Femur (tissue), 1 donor: ENCODE measurements around the gene SGSM1.
"Not testable (repeated sequence)": the region's sequence is repeated elsewhere in the genome, so short reads cannot be mapped to it uniquely, and the experiment has no call there.

Experiments used
- DNase-seq: peaks from one replicate; pipeline ENCODE4 v3.0.0-alpha.2; 2017

Gene SGSM1

DNA sequence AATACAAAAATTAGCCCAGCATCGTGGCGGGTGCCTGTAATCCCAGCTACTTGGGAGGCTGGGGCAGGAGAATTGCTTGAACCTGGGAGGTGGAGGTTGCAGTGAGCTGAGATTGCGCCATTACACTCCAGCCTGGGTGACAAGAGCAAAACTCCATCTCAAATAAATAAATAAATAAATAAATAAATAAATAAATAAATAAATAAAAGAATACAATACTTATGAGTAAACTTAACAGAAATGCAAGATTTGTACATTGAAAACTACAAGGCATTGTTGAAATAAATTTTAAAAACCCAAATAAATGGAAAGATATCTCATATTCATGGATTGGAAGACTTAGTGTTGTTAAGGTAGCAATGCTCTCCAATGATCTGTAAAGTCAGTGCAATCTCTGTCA lies 101.1 kb downstream of the SGSM1 start:
- DNase-seq, result not testable (repeated sequence)

DNA sequence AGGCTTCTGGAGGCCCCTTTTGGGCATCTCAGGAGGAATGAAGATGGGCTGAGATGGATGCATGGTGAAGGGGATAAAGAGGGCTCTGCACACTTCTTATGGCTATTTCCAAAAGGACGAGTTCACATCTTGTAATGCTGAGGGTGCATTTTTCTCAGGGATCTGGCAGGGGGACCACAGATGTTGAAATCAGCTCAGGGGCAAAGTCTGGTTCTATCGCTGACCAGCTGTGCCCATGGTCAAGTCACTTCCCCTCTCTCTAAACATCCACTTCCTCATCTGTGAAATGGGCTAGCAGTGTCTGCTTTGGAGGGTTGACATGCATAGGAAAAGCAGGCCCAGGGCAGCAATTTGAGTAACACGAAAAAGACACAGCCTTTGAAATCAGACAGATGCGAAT lies 114.0 kb downstream of the SGSM1 start:
- no peak for DNase-seq

DNA sequence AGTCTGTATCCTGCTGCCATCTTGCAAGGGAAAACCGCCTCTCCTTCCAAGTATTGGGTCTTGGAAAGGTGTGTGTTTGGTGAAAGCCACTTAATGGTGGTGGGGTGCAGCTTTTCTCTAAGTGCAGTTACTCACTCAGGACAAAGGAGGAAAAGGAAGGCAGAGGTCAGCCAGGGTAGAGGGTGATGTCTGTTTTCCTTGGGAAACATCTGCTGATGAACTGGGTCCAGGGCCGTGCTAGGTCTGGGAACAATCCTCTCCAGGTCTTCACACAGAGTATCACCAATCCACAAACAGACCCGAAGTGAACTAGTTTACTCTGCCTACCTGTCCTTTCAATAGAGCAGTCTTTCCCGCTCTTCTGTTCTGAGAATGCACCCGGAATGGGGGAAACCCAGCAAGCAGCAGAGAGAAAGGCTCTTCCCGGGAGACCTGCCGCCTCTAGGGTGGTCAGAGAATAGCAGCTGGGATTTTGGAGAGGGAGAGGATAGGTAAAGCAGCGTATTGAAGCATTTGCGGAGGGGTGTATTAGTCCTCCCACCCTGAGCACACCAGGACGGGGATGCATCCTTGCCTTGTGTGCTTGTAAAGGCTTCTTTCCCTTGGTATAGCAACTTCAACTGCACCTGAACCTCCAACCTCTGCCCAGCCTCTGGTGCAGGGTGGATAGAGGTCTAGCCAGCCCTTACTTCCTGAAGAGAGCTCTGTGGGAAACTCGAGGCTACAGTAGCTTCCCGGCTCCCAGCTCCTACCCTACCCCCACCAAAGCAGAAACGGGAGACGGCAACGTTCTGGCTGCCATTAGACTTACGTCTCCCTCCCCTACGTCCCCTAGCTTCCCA lies 119.8 kb downstream of the SGSM1 start:
- DNase-seq, result no peak

DNA sequence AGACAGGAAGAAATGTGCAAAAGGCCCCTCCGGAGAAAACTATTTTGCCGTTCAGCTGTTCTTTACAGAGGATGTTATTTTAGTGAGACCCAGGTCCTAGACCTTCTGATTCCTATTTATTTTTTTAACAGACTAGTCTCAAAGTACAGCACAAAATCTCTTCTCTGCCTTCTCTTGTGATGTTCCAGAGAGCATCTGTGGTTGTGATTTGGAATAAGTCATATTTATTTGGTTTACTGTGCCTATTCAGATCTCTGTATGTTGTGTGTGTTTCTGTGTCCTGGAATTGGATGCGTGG lies 120.4 kb downstream of the SGSM1 start:
- DNase-seq, result no peak

DNA sequence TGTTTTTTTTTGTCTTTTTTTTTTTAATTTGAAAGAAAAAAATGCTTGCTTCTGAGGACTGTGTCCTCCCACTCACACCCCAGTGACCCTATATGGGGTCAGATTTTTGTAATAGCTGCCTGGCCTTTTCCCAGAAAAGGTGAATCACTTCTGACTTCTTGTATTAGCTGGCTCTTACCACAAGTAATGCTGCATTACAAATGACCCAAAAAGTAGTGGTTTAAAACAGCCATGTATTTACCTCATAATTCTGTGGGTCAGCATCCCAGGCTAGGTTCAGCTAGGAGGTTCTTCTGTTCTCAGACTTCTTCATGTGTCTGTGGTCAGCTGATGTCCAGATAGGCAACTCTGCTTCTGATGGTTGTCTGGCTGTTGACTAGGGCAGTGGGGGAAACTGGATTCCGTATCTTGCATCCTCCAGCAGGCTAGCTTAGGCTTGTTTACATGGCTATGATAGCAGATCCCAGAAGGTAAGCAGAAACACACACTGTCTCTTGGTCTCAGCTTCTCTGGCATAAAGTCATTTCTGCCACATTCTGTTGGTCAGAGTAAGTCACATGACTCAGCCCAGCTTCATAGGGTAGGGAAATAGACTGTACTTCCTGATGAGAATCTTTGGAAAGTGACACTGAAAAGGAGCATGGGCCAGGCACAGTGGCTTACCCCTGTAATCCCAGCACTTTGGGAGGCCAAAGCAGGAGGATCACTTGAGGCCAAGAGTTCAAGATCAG lies 121.0 kb downstream of the SGSM1 start:
- no peak for DNase-seq

DNA sequence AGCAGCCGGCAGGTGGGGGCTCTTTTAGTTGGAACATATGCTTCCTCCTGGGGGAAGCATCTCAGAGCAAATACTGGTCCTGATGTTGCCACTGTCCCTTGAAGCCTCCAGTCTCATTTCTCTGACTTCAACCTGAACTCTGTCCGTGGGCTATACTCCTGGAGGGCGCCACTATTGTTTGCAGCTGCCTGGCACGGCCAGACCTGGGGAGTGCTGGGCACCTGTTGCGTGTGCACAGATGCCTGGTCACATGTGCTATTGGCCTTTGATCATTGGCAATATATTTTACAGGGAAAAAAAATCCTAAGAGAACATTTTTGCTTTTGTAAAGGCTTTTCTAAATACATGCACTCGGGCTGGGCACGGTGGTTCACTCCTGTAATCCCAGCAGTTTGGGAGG lies 122.3 kb downstream of the SGSM1 start:
- no peak for DNase-seq

DNA sequence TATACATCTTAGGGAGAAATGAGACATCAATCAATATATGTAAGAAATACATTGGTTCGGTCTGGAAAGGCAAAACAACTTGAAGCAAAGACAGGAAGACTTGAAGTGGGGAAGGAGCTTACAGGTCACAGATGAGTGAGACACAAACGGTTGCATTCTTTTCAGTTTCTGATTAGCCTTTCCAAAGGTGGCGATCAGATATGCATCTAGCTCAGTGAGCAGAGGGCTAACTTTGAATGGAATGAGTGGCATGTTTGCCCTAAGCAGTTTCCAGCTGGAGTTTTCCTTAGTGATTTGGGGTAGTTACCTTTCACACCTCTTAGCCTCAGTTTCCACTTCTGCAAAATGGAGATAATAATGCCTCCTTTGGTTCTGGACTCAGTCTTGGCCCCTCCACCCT lies 124.7 kb downstream of the SGSM1 start:
- no peak for DNase-seq

DNA sequence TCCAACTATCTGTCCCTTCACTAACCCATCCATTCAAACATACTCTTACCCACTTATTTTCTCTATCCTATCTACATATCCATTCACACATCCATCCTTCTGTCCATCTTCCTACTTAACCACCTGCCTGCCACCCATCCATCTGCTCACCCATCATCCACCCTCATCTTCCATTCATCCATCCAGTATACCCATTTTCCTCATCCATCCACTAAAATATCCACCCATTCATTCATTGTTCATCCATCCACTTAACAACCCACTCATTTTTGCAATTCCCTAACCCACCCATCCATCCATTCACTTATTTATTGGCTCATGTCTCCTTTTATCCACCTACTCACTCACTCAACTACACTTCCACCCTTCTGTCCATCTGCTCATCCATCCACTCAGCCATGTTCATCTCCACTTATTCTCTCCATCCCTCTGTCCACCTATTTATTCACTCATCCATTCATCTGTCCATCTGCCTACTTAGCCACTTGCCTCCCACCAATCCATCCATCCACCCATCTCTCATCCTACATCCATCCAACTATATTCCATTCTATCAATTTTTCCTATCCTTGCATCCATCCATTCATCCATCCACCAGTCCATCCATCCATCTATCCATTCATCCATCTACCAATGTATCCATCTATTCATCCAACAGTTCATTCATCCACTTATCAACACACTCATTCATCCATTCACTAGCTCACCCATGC lies 129.9 kb downstream of the SGSM1 start:
- no peak for DNase-seq

DNA sequence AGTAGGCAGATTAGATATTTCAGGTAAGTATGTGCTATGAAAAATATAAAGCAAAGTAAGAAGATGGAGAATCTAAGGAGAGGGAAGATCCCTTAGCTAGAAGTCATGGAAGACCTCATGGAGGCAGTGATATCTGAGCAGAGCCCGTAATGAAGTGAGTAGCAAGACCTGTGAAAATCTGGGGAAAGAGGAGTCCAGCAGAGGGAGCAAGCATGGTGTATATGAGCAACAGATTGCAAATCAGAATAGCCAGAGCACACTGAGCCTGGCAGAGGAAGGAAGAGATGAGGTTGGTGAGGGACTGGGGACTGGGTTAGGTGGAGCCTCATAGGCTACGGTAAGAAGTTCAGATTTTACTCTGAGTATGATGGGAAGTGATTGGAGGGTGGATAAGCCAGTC lies 131.1 kb downstream of the SGSM1 start:
- DNase-seq, result no peak

DNA sequence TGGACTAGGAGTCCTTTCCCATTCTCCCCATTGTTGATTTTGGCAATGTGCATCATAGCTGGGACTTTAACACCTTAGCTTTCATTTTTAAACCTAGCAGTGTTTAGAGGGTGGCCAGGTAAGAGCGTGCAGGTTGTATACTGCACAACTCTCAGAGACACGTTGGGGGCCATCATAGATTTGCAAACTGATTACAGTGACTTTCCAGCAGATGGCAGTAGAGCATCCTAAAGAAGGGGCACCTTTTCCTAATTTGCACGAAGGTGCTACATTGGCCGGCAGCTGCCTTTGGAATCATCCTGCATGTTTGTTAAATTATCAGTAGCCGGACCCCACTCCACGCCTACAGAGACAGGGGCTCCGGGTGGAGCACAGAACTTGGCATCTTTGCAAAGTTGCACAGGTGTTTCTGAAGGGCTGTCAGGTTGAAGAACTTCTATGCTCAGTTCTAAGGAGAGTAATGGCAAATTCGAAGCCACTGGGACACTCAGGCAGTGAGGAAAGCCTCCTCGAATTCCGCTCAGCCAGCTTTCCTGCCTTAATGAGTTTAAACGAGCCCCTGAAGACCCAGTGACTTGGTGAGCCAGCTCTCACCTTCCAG lies 132.8 kb downstream of the SGSM1 start:
- no peak for DNase-seq

DNA sequence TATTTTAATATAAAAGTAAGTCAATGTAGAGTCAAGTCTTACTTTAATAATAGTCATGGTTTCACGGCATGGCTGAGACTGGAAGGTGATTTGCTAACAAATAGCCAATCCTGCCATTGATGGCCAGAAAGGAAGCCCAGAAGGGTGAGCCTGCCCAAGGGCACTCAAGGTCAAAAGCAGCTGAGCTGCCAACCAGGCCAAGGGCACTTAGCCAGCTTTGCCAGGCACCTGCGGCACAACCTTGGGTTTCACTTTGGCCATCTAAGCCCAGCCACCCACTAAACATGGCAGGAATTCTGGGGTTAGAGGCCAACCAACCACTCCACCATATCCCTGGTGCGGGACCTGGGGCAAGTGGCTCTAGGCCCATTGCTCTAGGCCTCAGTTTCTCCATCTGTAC lies 136.3 kb downstream of the SGSM1 start:
- no peak for DNase-seq

DNA sequence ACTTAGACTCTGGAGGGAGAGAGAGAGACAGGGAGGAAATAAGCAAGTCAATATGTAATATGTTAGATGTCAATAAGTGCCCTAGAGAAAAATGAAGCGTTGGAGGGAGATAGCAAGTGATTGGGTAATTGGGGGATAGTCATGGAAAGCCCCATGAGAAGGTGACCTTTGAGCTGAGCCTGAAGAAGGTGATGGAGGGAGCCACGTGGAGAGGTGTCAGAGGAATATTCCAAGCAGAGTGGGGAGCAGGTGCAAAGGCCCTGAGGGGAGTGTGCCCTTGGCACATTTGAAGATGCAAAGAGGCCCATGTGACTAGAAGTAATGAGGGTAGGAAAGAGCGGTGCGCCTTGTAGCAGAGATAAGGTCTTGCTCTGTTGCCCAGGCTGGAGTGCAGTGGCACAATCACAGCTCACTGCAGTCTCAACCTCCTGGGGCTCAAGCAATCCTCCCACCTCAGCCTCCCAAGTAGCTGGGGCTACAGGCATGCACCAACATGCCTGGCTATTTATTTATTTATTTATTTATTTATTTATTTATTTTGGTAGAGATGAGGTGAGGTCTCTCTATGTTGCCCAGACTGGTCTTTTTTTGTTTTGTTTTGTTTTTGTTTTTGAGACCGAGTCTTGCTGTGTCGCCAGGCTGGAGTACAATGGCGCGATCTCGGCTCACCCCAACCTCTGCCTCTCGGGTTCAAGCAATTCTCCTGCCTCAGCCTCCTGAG lies 138.4 kb downstream of the SGSM1 start:
- DNase-seq, result no peak

DNA sequence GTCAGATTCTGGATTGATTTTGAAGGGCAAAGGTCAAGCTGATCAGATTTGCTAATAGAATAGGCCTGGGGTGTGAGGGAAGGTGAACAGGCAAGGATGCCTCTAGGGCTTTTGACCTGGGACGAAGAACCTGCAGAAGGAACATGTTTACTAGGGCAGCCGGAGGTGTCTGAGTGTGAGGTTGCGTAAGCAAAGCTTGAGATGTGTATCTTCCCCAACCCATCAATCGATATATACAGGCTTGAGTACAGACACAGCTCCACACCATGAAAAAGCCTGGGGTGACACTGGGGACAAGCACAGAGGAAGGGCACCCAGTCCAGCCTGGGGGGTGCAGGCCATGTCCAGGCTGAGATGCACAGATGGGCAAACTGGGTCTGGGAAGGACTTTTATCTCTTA lies 139.4 kb downstream of the SGSM1 start:
- no peak for DNase-seq

DNA sequence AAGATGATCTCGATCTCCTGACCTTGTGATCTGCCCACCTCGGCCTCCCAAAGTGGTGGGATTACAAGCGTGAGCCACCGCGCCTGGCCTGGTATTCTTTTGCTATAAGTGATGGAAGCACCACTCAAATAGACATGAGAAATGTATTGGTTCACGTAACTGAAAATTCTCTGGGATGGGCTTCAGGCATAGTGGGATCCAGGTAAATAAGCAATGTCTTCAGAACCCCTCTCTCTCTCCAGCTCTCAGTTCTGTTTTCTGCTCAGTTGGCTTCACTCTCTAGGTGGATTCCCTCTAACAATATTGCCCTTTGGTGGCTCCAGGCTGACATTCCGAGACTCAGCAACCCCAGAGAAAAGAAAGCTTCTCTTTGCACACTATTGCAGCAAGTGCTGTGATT lies 141.4 kb downstream of the SGSM1 start:
- DNase-seq, result no peak

DNA sequence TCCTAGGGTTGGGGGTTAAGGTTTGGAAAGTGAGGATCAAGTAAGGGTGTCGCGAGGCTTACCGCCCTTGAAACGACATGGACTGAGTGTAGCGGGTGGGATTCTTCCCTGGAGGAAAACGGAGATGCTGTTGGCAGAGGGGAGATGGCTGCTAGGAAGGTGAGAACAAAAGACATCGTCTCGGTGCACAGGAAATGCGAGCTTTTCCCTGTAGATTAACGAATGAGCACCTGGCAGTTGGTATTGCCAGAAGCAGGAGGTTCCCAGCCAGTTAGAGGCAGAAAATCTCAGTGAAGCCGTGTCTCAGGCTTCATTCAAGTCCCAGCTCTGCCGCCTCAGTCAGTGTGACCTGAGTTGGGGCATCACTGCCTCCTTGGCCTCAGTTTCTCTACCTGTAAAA lies 141.9 kb downstream of the SGSM1 start:
- no peak for DNase-seq

DNA sequence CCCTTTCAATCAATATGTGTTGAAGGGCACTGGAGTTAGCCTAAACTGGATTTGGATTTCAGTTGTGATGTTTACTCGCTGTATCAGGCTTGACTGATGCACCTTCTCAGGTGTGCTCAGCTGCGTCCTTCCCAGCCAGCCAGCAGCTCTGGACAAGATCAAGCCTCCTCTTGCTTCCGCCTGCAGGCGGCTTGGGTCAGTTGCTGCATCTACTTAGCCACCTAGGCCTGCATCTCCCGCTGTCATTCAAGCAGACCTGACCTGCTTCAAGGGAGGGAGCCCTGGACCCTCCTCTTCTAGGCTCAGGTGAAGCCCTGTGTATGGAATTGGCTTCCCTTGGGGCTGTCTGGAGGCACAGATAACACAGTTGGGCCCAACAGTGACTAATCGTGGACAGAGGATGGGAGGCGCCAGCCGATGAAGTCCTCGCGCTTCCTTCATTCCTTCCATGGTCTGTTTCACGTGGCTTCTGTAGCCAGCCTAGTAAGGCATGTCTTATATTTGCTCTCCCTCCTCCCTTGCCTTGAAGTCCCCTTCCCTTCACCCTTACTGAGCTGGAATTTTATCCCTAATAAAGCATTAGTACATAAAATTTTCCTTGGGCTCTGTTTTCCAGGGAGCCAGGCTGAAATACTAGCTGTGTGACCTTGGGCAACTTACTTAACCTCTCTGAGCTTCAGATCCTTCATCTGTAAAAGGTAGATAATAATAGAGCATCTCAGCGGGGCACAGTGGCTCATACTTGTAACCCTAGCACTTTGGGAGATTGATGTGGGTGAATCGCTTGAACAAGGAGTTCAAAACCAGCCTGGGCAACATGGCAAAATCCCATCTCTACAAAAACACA lies 142.6 kb downstream of the SGSM1 start:
- DNase-seq, result no peak

DNA sequence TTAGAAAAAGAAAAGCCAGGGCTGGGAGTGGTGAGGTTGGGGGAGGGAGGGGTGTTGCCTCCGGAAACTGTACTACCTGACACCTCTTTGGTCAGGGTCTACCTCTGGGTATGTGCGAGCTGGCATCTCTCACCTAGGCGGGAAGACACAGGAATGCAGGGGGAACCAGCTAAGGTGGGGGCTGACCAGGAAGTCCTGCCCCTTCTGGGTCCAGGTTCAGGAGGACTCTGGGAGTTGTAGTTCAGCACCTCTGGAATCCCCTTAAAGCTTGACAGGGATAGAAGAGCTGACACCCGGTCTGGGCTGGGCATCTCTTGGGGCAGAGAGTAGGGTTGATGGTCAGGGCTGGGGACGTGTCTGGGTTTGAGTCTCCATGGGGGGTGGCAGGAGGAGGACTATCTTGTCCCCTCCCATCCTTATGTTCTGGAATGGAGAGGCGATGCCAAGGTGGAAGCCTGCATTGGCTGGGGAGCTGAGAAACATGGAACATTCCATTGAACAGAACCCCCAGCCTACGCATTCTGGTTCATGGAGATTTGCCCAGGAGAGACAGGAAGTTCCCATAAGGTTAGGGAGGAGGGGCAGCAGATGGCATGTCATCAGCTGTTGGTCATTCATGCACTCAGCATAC lies 144.4 kb downstream of the SGSM1 start:
- DNase-seq, result no peak

DNA sequence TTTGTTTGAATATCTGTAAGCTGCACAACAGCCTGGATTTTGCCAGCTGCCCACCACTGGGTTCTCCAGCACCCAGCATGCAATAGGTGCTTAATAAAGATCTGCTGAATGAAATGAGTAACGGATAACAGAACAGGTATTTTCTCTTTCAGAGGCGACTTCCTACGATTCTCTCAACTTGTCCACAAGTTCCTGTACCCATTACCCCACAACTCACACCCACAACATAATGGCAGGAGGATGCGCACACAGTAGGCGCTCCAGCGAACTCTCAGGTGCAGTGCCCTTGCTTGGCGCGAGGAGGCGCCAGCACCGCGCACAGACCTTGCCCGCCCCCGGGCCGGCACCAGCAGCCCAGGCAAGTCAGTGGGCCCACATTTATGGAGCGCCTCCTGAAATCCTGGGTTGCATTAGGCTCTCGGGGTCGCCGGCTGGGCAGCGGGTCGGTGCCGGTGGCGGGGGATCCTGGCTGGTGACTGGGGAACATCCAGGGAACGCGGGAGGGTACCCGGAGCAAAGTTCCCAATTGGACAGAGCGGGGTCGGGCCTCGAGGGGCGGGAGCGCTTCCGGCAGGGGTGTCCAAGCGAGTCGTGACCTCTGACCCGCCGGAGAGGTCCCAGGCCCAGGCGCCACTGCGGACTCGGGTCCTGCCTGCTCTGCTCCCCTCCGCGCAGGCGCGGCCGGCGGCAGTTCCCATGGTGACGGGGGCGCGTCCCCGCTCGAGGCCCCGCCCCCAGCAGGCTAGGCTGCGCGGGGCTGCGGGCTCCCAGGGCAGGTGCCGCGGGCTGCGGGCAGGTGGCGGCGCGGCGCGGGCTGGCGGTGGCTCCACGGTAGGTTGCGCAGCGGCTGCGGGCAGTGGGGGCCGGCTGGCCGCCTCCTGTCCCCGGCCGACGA lies 146.2 kb downstream of the SGSM1 start, which contains the start of gene KIAA1671:
TSS of gene KIAA1671 (plus strand) at position 775 of the 895 bp plus-strand sequence. CDS start 75,284 bp downstream, outside the sequence.
- DNase-seq, result peak; percentile 90

DNA sequence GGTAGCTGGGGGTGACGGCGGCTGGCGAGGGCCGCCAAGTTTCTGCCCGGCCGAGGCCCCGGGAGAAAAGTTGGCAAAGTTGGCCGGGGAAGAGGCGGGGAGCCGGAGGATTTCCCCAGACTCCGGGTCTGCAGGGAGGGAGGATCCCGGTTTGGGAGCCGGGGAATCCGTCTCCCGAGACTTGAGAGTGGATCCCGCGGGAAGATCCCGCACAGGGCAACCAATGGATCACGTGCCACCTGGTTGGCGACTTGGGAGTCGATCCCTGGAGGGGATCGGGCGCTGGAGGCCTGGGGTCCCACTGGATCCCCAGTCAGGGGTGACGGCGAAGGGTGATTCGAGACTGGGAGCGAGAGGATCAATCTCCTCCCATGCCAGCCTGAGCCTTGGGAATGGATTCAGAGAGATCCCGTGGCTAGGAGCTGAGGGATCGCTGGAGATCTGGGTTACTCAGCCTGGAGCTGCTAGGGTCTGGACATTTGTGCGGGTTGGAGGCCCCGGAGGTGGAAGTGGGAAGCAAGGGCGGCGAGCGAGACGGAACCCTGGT lies 146.9 kb downstream of the SGSM1 start:
- no peak for DNase-seq
